Liver (tissue), 3 donors: Measurements from ENCODE around the gene CHRM2.

Experiments used
- ATF3 ChIP-seq: IDR thresholded peaks from 2 replicates; pipeline ENCODE4 v1.6.1; 2016; ENCODE audit warnings: antibody characterized with exemption
- GABPA ChIP-seq, 2 donors: IDR thresholded peaks in 1 of 2; conservative IDR thresholded peaks in 1 of 2; 2 replicates each; pipeline ENCODE4 v1.6.1; 2016; ENCODE audit warnings: antibody characterized with exemption in 2 of 2, mild to moderate bottlenecking in 1 of 2, moderate library complexity in 1 of 2
- HNF4G ChIP-seq: IDR thresholded peaks from 2 replicates; pipeline ENCODE4 v1.6.1; 2016; ENCODE audit warnings: antibody characterized with exemption
- NR2F2 ChIP-seq: IDR thresholded peaks from 2 replicates; pipeline ENCODE4 v1.6.1; 2016; ENCODE audit warnings: antibody characterized with exemption
- REST ChIP-seq: IDR thresholded peaks from 2 replicates; pipeline ENCODE4 v1.6.1; 2016; ENCODE audit warnings: antibody characterized with exemption, mild to moderate bottlenecking
- TF ChIP-seq, protein P1 (sequence below): fragments of 150-350 bp; IDR thresholded peaks from 2 replicates; pipeline ENCODE4 v1.5.1; 2017; ENCODE audit warnings: improper control_type of control experiment, low read depth, low read length; ENCODE audit not compliant: missing input control
- donor health status: healthy.
- donor health status: healthy.

DNA sequence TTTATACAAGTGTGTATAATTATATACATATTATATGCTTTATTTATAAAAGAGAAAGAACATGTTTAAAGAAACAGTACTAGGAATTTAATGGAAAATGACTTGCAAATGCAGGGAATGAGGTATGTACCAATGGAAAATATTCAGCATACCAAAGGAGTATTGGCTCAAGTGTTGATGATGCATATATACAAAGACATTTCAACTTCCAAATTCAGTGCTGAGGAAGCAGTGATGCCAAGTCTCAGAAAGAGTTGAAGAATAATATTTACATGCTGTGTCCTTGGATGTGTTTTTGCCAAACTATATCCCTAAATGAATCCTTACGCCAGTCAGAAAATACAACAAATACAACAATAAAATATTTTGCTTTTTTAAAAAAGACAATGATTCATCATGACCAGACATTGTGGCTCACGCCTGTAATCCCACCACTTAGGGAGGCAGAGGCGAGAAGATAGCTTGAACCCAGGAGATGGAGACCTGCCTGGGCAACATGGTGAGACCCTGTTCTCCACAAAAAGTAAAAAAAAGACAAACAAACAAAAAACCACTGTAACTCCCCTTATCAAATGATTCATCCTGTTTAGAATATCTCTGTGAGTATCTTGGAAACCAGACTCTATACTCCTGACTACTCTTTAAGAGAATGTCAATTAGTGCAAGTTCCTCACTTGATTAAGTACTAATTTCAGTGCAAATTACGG, 157.2 kb downstream of the CHRM2 start:
- no peak for TF ChIP-seq NR2F2
- TF ChIP-seq GABPA (IDR thresholded peaks at IDR 0.05 in 1 of 2, conservative IDR thresholded peaks at IDR 0.05 in 1 of 2), result no peak
- TF ChIP-seq, protein P1, sequence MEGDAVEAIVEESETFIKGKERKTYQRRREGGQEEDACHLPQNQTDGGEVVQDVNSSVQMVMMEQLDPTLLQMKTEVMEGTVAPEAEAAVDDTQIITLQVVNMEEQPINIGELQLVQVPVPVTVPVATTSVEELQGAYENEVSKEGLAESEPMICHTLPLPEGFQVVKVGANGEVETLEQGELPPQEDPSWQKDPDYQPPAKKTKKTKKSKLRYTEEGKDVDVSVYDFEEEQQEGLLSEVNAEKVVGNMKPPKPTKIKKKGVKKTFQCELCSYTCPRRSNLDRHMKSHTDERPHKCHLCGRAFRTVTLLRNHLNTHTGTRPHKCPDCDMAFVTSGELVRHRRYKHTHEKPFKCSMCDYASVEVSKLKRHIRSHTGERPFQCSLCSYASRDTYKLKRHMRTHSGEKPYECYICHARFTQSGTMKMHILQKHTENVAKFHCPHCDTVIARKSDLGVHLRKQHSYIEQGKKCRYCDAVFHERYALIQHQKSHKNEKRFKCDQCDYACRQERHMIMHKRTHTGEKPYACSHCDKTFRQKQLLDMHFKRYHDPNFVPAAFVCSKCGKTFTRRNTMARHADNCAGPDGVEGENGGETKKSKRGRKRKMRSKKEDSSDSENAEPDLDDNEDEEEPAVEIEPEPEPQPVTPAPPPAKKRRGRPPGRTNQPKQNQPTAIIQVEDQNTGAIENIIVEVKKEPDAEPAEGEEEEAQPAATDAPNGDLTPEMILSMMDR, result no peak
- no peak for TF ChIP-seq HNF4G
- no peak for TF ChIP-seq ATF3
- no peak for TF ChIP-seq REST
